GM18858 (cell line): ENCODE data around the gene GPR35.
"Not testable (repeated sequence)": the region's sequence is repeated elsewhere in the genome, so short reads cannot be mapped to it uniquely, and the experiment has no call there.

Experiments used
- ATAC-seq: cut with Tn5 transposase; IDR thresholded peaks from one replicate; pipeline ENCODE4 v1.9.1; 2021; ENCODE audit not compliant: unreplicated experiment

The GPR35 gene

DNA sequence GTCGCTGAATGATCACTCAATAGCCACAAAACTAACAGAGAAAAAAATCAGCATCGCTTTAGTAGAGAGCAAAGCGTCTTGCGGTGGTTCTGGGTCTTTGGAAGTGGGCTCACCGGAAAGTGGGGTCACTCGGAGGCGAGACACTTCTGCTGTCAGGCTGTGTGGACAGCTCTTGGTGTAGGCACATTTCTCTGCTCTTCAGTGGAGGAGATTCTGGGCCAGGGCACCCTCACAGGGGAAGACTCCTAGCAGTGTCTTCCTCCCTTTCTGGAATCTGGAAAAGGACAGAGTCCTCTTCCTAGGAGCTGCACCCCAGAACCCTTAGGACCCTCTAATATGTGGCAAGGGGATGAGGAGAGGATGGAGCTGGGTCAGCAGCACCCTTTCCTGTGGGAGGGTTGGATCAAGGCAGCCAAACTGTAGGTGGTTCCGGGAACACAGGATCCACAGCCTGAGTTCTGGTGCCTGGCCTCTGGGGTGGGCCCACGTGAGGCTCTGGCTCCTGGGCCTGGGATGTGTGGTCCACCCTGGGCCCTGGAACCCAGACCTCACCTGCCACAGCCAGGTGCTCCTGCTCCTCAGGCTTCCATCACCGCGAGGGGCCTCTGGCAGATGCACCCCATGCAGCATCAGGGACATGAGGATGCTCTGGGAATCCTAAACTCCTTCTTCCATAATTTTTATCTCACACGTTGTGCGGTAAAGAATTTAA, 25.1 kb downstream of the GPR35 start:
- no peak for ATAC-seq

DNA sequence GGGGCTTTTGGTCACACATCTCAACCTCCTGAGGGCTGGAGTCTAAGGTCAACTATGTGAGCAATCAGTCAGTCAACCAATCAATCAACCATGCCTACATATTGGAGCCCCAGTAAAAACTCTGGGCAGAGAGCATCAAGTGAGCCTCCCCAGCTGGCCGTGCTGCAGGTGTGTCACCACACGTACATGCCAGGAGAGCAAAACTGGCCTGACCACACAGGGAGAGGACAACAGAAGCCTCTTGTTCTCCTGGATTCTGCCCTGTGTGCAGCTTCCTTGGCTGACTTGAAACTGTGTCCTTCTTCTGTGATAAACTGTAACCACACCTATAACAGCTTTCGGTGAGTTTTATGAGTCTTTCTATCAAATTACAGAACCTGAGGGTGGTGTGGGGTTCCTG, 25.9 kb downstream of the GPR35 start:
- no peak for ATAC-seq

DNA sequence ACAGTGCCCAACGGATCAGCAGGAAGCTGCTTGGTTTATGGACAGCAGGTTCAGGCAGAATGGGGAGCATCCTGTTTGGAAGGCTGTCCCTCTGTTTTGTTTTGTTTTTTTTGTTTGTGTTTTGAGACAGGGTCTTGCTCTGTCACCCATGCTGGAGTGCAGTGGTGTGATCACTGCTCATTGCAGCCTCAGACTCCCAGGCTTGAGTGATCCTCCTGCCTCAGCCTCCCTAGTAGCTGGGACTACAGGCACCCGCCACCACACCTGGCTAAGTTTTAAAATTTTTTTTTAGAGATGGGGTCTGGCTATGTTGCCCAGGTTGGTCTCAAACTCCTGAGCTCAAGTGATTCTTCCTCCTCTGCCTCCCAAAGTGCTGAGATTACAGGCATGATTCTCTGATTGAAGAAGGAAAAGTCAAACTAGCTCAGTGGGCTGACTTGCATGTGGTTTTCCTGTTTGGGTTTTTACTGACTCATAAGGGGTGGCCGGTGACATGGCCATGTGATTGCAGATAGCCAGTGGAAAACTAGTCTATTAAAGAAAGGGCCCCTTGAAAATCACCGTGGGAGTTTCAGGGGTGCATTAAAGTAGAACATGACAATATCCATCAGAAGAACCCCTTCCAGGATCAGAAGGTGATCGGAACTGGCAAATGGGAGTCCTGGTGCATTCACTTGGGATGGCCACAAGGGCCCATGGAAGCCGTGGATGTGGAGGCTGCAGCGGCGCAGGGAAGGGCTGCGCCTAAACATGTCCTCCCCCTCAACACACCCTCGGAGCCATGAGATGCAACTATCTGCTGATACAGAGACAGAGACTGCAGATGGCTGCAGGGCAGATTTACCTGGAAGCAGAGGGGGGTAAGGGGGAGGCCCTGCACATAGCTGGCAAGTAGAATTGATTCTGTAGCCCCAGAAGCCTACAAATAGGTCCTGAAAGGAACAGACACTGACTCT, 30.9 kb downstream of the GPR35 start:
- no peak for ATAC-seq

DNA sequence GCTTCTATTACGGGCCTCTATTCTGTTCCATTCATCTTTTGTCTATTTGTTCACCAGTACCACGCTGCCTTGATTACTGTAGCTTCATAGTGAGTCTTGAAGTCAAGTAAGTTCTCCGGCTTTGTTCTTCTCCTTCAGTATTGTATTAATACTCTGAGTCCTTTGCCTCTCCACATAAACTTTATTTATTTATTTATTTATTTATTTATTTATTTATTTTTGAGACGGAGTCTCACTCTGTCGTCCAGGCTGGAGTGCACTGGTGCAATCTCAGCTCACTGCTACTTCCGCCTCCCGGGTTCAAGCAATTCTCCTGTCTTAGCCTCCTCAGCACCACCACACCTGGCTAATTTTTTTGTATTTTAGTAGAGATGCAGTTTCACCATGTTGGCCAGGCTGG, 34.6 kb downstream of the GPR35 start:
- not testable (repeated sequence) for ATAC-seq

DNA sequence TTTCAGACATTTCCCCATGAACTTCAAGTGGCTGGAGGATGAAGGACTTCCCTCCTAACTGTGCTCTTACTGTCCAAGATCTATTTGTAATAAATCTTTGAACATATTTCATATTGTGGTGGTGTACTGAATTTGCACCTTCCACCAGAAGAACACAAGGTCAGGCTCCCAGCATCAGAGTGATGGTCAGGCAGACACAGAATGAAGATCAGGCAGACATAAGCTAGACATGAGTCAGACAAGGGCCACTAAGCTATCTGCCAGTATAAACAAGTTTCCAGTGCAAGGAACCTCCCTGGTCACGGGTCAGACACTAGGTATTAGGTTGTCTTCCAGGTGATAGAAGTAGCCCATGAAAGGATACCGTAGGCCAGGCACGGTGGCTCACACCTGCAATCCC, 37.4 kb downstream of the GPR35 start:
- ATAC-seq = no peak

DNA sequence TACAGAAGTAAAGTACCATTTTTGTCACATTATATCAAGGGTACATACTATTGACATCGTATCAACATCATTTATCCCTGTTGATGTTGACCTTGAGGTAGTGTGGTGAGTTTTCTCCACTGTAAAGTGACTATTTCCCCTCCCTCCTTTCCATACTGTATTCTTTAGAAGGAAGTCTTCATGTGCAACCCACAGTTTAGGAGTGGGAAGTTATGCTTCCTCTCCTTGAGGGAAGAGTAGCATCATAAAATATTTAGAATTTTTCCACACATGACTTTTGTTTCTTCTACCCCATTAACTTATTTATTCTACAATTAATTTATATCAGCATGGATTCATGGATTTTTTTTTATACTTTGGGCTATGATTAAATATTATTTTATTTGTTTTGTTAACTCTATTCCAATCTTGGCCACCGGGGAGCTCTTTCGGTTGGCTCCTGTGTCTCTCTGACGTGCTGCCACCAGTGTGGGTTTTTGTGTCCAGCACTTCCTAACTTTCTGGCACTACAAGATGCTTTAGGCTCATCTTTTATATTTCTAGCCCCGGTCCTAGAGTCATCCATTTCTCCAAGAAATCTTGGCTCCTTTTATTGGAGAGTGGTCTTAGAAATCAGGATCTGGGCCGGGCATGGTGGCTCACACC, 38.4 kb downstream of the GPR35 start:
- no peak for ATAC-seq

DNA sequence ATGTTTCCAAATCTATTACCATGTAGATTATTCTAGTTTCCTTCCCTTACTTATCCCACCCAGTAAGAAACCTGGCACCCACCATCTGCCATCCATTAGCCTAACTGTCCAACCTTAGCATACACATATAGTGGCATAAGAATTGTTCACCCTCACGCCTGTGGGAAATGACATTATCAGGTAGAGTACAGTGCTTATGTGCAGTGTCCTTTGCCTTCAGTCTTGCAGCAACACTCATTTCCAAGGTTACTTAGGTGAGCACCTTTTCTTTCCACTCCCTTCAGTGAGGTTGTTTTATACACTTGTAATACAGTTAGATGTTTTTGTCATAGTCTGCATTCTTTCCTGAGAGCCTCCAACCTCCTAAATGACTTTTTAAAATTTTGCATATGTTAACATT, 39.3 kb downstream of the GPR35 start:
- no peak for ATAC-seq

DNA sequence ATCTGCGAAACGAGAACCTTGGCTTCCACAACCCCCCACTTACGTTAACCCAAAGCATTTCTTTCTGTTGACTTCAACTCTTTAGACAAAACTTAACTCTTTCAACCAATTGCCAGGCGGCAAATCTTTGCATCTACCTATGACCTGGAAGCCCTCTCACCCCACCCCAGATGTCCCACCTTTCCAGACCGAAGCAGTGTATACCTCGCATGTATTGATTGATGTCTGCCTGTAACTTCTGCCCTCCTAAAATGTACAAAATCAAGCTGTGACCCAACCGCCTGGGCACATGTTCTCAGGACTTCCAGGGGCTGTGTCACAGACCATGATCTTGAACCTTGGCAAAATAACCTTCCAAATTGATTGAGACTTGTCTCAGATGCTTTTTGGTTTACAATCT, 45.1 kb downstream of the GPR35 start:
- no peak for ATAC-seq

DNA sequence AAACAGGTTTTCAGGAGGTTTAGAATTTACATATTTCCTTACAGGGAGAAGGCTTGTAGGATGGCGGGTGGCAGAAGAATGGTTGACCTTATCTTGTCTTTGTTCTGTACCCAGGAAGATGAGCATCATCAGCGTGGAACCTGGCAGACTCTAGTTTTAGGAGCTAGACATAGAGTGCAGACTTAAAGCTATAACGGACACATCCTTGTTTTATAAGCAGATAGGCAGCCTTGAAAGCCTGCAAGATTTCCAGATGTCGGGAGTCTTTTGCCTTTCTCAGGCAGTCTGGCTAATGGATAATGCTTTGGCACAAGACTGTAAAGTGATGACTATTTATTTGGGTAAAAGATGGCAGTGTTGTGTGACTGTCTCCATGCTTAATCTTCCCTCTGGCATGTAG, 45.7 kb downstream of the GPR35 start:
- ATAC-seq = no peak

DNA sequence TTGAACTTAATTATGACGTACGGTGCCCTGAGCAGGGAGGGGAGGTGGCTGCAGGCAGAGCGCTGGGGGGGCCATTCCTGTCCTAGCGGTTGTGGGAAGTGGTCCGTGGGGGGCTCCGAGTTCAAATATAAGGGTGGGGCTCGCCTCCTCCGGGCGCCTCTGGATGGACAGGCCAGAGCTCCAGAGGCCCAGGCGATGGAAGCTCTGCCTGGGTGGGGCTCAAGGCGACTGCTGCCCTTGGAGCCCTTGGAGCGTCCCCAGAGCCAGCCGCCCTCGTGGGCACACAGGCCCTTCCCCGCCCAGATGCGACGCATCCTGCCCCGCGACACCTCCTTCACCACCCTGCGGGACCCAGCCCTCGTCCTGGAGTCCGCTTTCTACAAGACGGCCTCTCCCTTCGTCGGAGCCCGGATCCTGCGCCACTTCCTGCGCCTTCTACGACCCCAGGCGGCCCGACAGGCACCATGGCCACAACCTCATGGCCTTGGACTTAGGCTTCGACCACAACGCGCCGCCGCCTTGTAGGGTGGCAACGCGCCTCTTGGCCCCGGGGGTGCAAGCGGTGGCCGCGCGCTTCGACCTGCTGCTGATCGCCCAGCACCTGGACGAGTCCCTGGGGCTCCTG, 46.9 kb downstream of the GPR35 start:
- no peak for ATAC-seq

DNA sequence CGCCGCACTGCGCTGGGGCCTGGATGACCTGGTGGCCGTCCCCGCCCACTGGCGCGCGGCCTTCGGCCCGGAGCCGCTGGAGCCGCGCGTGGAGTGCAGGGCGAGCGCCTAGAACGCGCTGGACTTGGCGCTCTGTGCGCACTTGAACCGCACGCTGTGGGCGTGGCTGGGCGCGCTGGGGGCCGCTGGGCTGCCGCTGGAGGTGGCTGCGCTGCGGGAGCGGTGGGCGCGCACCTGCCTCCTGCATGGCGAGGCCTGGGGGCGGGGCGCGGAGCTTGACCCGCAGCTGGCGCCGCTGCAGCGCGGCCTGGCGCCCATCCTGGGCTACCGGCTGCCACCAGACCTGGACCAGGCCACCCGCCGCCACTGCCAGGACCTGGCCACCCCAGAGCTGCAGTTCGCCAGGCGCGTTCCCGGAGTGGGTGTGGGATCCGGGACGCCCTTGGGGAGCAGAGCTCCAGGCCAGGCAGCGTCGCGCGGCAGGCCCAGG, 47.5 kb downstream of the GPR35 start:
- ATAC-seq = no peak

DNA sequence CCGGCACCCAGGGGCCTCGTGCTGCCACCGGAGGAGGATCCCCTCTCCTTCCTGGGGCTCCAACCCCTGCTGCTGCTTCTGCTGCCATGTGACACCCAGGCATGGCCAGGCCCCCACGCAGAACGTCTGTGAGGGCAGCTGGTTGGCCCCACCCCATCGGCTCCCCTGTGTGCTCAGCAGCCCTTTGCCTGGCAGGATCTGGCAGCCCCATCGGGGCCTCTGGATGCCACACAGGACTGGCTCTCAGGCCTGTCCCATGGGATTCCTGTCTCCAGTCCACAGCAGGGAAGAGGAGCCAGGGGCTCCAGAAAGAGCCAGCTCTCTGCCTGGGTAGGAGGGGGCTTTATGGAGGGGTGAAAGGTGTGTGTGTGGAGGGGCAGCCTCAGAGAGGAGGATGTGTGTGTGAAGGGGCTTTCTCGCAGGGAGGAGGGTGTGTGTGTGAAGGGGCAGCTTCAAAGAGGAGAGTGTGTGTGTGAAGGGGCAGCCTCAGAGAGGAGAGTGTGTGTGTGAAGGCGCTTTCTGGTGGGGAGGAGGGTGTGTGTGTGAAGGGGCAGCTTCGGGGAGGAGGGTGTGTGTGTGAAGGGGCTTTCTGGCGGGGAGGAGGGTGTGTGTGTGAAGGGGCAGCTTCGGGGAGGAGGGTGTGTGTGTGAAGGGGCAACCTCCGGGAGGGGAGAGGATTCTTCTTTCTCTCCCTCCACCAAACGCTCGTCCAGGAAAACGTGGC, 49.3 kb downstream of the GPR35 start:
- ATAC-seq = not testable (repeated sequence)

DNA sequence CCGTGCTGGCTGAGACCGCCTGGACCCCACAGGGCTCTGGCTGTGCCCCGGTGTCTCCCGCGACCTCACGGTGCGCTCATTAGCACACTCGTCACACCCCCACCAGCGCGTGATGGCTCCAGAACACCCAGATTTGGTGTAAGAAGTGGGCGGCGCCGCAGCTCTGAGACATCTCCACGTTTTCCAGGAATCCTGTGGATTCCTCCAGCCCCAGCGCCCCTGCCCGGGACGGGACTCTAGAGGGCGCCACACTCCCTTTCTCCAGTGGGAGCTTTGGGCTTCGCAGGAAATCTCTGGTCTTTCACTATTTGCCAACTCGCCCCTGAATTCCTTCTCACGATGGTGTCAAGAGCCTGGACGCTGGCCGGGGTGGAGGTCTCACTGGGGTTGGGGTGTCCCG, 50.1 kb downstream of the GPR35 start:
- not testable (repeated sequence) for ATAC-seq

DNA sequence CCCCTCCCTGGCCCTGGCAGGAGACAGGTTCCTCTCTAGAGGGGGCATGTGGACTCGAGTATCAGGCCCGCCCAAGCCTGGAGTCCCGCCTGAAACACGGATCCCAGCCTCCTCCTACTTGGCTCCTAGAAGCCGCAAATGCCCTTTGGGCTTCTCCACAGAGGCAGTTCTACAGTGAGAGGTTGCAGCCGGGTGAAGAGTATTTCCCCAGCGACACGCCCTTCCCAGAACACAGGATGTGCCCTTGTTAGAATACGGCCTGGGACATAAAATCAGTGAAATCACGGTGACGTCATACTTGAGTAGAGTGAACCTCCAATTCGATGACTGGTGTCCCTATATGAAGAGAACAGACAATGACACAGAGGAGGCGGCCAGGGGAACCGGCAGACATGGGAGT, 52.8 kb downstream of the GPR35 start:
- ATAC-seq = not testable (repeated sequence)

DNA sequence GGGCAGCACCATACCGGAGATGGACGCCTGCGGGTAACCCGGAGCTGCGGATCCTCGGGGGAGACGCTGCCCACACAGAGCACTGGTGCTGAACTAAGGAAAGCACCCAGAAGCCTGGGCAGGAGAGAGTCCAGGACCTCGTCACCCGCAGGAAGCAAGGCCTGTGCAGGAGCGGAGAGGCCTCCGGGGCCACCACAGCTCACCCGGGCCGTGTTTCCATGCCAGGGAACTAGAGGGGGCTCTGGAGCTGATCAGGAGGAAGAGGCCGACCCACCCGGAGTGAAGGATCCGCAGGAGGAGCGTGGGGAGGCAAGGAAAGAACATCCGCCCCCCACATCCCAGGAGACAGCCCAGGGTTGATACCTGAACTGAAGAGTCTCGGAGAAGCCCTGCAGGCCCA, 53.6 kb downstream of the GPR35 start:
- not testable (repeated sequence) for ATAC-seq

DNA sequence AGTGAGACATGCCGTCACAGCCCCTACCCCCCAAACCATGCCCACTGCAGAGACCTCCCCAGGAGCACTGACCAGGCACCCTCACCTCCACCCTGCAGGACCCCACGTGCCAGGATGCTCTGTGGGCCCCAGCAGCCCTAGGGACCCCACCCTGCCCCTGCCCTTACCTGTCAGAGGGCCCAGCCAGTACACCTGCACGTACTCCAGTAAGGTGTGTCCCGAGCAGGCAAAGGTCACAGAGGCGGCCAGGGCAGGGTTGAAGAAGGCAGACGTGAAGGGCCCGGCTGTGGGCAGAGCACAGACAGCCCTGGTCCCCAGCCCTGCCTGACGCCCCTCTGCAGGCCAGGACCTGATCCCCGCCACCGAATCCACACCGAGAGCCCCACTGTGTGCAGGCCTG, 54.9 kb downstream of the GPR35 start:
- ATAC-seq = not testable (repeated sequence)
